K562 (cell line): ENCODE data around the gene NOP16. TPM values are rescaled to one million over a fixed set of nuclear protein-coding genes. Genes with fewer than 3 reads are reported as not detected.

Experiments used
- ATAC-seq: fragments of 200-7000 bp; cut with Tn5 transposase; 3 replicates; pipeline ENCODE4 v1.9.1; 2020; ENCODE audit warnings: moderate library complexity
- BruUV-seq: library from RNA; stranded (reverse); fragments of 400-500 nt; replicated peaks from 2 replicates; lab custom pipeline; 2021; lab: Mats Ljungman, UMichigan
- CTCF ChIA-PET: fragments of 300-600 bp; formaldehyde crosslinking; extraction: SDS; loops from one replicate; lab custom pipeline; 2021; ENCODE audit warnings: low intra/inter-chr PET ratio; lab: Yijun Ruan, JAX
- POLR2A ChIA-PET: fragments of 300-600, 350-650 bp; sonication (Branson Sonifier 250); formaldehyde crosslinking; extraction: SDS; loops from one replicate; lab custom pipeline; 2021; ENCODE audit warnings: antibody characterized with exemption, inconsistent platforms; lab: Yijun Ruan, JAX
- DNase-seq, 4 experiments: peaks; one replicate each; pipeline versions ENCODE4 v3.0.0 to v3.0.0-alpha.2; 2011 to 2018; ENCODE audit warnings: low spot score in 3 of 4, mixed read lengths in 3 of 4; ENCODE audit errors: extremely low read depth in 1 of 4
- FAIRE-seq: peaks from 2 replicates; lab custom pipeline; 2011; peaks lifted over from hg19 to GRCh38; lab: Jason Lieb, UNC
- H2AFZ ChIP-seq: 2 replicates; pipeline ENCODE4 v1.6.0; 2011; ENCODE audit warnings: low read depth, low read length, control low read depth, inconsistent platforms
- H3K27ac ChIP-seq: fragments of 200-600 bp; 3 replicates; pipeline ENCODE4 v1.8.0; 2011; ENCODE audit warnings: low read depth, mild to moderate bottlenecking, control low read depth, inconsistent platforms, low read length, moderate library complexity, mixed read lengths; ENCODE audit errors: extremely low read depth
- H3K27me3 ChIP-seq, 2 experiments: fragments of 300-600 bp in 1 of 2; 2 replicates in 1 of 2; 3 replicates in 1 of 2; pipeline versions ENCODE4 v1.6.0 to v1.8.0; 2011; ENCODE audit warnings: inconsistent platforms in 2 of 2, low read length in 2 of 2, mild to moderate bottlenecking in 1 of 2, mixed read lengths in 1 of 2, moderate library complexity in 1 of 2; ENCODE audit not compliant: control insufficient read depth in 2 of 2, insufficient read depth in 2 of 2
- H3K36me3 ChIP-seq: fragments of 300-600 bp; 3 replicates; pipeline ENCODE4 v1.8.0; 2011; ENCODE audit warnings: mild to moderate bottlenecking, low read length, inconsistent platforms; ENCODE audit not compliant: control insufficient read depth, insufficient read depth
- H3K4me1 ChIP-seq, 2 experiments: fragments of 200-600 bp in 1 of 2; replicated peaks in 1 of 2; 2 replicates in 1 of 2; 3 replicates in 1 of 2; pipeline versions ENCODE4 v1.5.1 to v1.8.0; 2011; ENCODE audit warnings: inconsistent platforms in 2 of 2, low read length in 2 of 2, mild to moderate bottlenecking in 1 of 2, mixed read lengths in 1 of 2, moderate library complexity in 1 of 2; ENCODE audit not compliant: control insufficient read depth in 2 of 2, insufficient read depth in 2 of 2
- H3K4me2 ChIP-seq: 2 replicates; pipeline ENCODE4 v1.6.1; 2011; ENCODE audit warnings: low read length, control low read depth, inconsistent platforms, mixed read lengths; ENCODE audit not compliant: insufficient read depth
- H3K4me3 ChIP-seq: fragments of 200-600 bp; sonication (generic), shearing (Covaris generic); 2 replicates; pipeline ENCODE4 v1.5.1; 2016; ENCODE audit warnings: control low read depth, inconsistent platforms
- H3K79me2 ChIP-seq: fragments of 200-600 bp; 3 replicates; pipeline ENCODE4 v1.8.0; 2011; ENCODE audit warnings: low read length, inconsistent platforms; ENCODE audit not compliant: control insufficient read depth, insufficient read depth
- H3K9ac ChIP-seq, 2 experiments: 2 replicates each; pipeline versions ENCODE4 v1.6.0 to v1.6.1; 2011; ENCODE audit warnings: low read depth in 2 of 2, low read length in 2 of 2, control low read depth in 1 of 2, inconsistent platforms in 1 of 2, mild to moderate bottlenecking in 1 of 2, mixed read lengths in 1 of 2; ENCODE audit not compliant: insufficient read depth in 1 of 2
- H3K9me1 ChIP-seq: one replicate; pipeline ENCODE4 v1.6.0; 2011; ENCODE audit warnings: inconsistent platforms, mild to moderate bottlenecking, low read length, moderate library complexity; ENCODE audit not compliant: control insufficient read depth, insufficient read depth
- H3K9me3 ChIP-seq: replicated peaks from 2 replicates; pipeline ENCODE4 v1.5.1; 2011; ENCODE audit warnings: low read depth, low read length, inconsistent platforms; ENCODE audit not compliant: control insufficient read depth, insufficient read depth
- H4K20me1 ChIP-seq: replicated peaks from 2 replicates; pipeline ENCODE4 v1.6.1; 2011; ENCODE audit warnings: low read length, inconsistent platforms, mixed read lengths; ENCODE audit not compliant: control insufficient read depth, insufficient read depth
- ETS1 ChIP-seq: conservative IDR thresholded peaks from 2 replicates; pipeline ENCODE4 v1.6.1; 2011; ENCODE audit warnings: low read depth, mild to moderate bottlenecking, low read length; ENCODE audit not compliant: control insufficient read depth
- FOXK1 ChIP-seq: sonication (generic); formaldehyde crosslinking; IDR thresholded peaks from 2 replicates; pipeline ENCODE4 v1.8.0; 2022; ENCODE audit warnings: missing genetic modification reagents, mild to moderate bottlenecking, borderline replicate concordance
- GTF3C2 ChIP-seq: IDR thresholded peaks from 3 replicates; pipeline ENCODE4 v1.6.1; 2011; ENCODE audit warnings: borderline replicate concordance, mild to moderate bottlenecking, moderate library complexity; ENCODE audit not compliant: insufficient read length; ENCODE audit errors: extremely low read depth
- HDAC2 ChIP-seq: fragments of 450-650 bp; IDR thresholded peaks from 2 replicates; pipeline ENCODE4 v1.6.1; 2016; ENCODE audit warnings: mild to moderate bottlenecking
- HMGN3 ChIP-seq: IDR thresholded peaks from 2 replicates; pipeline ENCODE4 v1.6.1; 2011; ENCODE audit warnings: borderline replicate concordance, low read depth, mild to moderate bottlenecking, mixed read lengths, low read length; ENCODE audit not compliant: insufficient read length; ENCODE audit errors: extremely low read depth
- KLF16 ChIP-seq: IDR thresholded peaks from 2 replicates; pipeline ENCODE4 v1.6.1; 2016; ENCODE audit warnings: antibody characterized with exemption
- PML ChIP-seq: IDR thresholded peaks from 2 replicates; pipeline ENCODE4 v1.6.1; 2012; ENCODE audit warnings: low read length, inconsistent platforms
- RBFOX2 ChIP-seq: fragments of 200-400 bp; formaldehyde crosslinking; IDR thresholded peaks from 2 replicates; pipeline ENCODE4 v1.6.1; 2017; ENCODE audit warnings: low read depth, mild to moderate bottlenecking, low read length, moderate library complexity
- SMARCA4 ChIP-seq: fragments of 450-650 bp; IDR thresholded peaks from 2 replicates; pipeline ENCODE4 v1.6.1; 2016
- SMARCE1 ChIP-seq: fragments of 450-650 bp; IDR thresholded peaks from 2 replicates; pipeline ENCODE4 v1.7.1; 2016; ENCODE audit warnings: mild to moderate bottlenecking
- TCF15 ChIP-seq: fragments of 250-450 bp; sonication (Bioruptor Pico); IDR thresholded peaks from 2 replicates; pipeline ENCODE4 v1.8.0; 2022; ENCODE audit warnings: moderate library complexity, mild to moderate bottlenecking, inconsistent platforms
- TEAD2 ChIP-seq: fragments of 450-650 bp; IDR thresholded peaks from 2 replicates; pipeline ENCODE4 v1.6.1; 2016; ENCODE audit warnings: missing genetic modification characterization, control low read depth, missing compliant biosample characterization
- XRCC4 ChIP-seq: IDR thresholded peaks from one replicate; pipeline ENCODE4 v1.6.1; 2011; ENCODE audit not compliant: insufficient read depth, insufficient read length; ENCODE audit errors: extremely low read depth
- WGBS: fragments of 100-300 bp; shearing (Covaris generic); methylation state at CpG from one replicate; pipeline ENCODE4 v1.1.6; 2016; ENCODE audit warnings: low coverage, mixed read lengths; ENCODE audit not compliant: insufficient coverage; ENCODE audit errors: missing lambda C conversion rate; 5-methylcytosine and 5-hydroxymethylcytosine counted together
- in situ Hi-C: fragments of 300-500 bp; cut with MboI; formaldehyde crosslinking; loops from 4 replicates; pipeline ENCODE4 v1.15.0; 2018; ENCODE audit warnings: inconsistent platforms, mixed read lengths
- intact Hi-C: fragments of 100-400 bp; cut with micrococcal nuclease; formaldehyde crosslinking; loops from 2 replicates; pipeline ENCODE4 v1.14.2; 2022
- polyA plus RNA-seq, 8 experiments: library from polyadenylated mRNA; depleted of rRNA in 4 of 8; stranded (reverse) in 5 of 8; unstranded in 3 of 8; fragments of >200 nt; fragmentation: Nextera tagmentation in 2 of 8; fragmentation: Illumina TruSeq in 1 of 8; extraction: Ambion mirVana in 2 of 8; extraction: Trizol in 1 of 8; gene quantifications; 2 replicates each; pipeline versions ENCODE4 v1.2.1 to v1.2.3, GENCODE V29; 2011 to 2014; ENCODE audit warnings: inconsistent platforms in 1 of 8, missing spikeins in 1 of 8
- total RNA-seq, 7 experiments: library from RNA; depleted of rRNA in 6 of 7; stranded (reverse); fragments of >200 nt in 6 of 7; fragmentation: Illumina TruSeq in 2 of 7; extraction: Trizol in 2 of 7; gene quantifications; 2 replicates each; pipeline versions ENCODE4 v1.2.1 to v1.2.3, GENCODE V29; 2011 to 2021; ENCODE audit warnings: low replicate concordance in 1 of 7

NOP16 gene
- total and polyA plus RNA-seq, 9 of the 15 experiments (the other 6 are each of a cell fraction or from before 2014, with no cell fraction given) = 92.5 to 342 (median 148) TPM

- TF ChIP-seq KLF16 (no peak), SMARCE1 (no peak)
Observed at GRCh38 chr5:176365351-176366231, 22.8 kb downstream of the NOP16 start, which contains the start of gene ARL10 (continued).

GRCh38 chr5:176364765-176365350 lies 23.5 kb downstream of the NOP16 start:
- H3K27ac ChIP-seq = no peak overlapping the region
- H4K20me1 ChIP-seq = no peaks in the 10 kb centered on the region
- H3K4me1 ChIP-seq = peaks cover 5 to 22% of the 10 kb centered on the region in 2 experiments; a peak in 4 of 5 replicates
- in situ Hi-C loops = no loop called here
- FAIRE-seq (no peak), DNase-seq (no peak), ATAC-seq (no peak)
- no peak overlapping the region for H2AFZ ChIP-seq
- no peak overlapping the region for H3K4me3 ChIP-seq
- BruUV-seq = no TSS peak
- ChIA-PET POLR2A (no interaction called here), CTCF (no interaction called here)
- intact Hi-C loops = no loop called here
- peaks cover under 1% of the 10 kb centered on the region; the same call in 1 of the 3 replicates for H3K36me3 ChIP-seq
- H3K9ac ChIP-seq = no peak overlapping the region
- no peak overlapping the region for H3K4me2 ChIP-seq
- H3K27me3 ChIP-seq = no peaks in the 10 kb centered on the region
- H3K79me2 ChIP-seq = peaks cover 17% of the 10 kb centered on the region
- WGBS = 72% methylated on average over 20 of the region's 28 CpGs
- H3K9me1 ChIP-seq = no peaks in the 10 kb centered on the region
- H3K9me3 ChIP-seq = no peaks in the 10 kb centered on the region
- TF ChIP-seq RBFOX2 (no peak), TCF15 (CRISPR knock-in tag) (no peak), GTF3C2 (no peak), XRCC4 (no peak), ETS1 (no peak), HMGN3 (no peak), SMARCA4 (no peak), HDAC2 (no peak), FOXK1 (no peak), PML (no peak), TEAD2 (tag) (no peak)
